DLD1 (cell line): ENCODE data around the gene ERICH6B.
"Not testable (repeated sequence)": the region's sequence is repeated elsewhere in the genome, so short reads cannot be mapped to it uniquely, and the experiment has no call there.

ENCODE experiments used
- in situ Hi-C: cut with HindIII; loops from 2 replicates; pipeline ENCODE4 v1.10.0; 2017; ENCODE audit warnings: low sequenced_read_pairs

The ERICH6B gene

DNA sequence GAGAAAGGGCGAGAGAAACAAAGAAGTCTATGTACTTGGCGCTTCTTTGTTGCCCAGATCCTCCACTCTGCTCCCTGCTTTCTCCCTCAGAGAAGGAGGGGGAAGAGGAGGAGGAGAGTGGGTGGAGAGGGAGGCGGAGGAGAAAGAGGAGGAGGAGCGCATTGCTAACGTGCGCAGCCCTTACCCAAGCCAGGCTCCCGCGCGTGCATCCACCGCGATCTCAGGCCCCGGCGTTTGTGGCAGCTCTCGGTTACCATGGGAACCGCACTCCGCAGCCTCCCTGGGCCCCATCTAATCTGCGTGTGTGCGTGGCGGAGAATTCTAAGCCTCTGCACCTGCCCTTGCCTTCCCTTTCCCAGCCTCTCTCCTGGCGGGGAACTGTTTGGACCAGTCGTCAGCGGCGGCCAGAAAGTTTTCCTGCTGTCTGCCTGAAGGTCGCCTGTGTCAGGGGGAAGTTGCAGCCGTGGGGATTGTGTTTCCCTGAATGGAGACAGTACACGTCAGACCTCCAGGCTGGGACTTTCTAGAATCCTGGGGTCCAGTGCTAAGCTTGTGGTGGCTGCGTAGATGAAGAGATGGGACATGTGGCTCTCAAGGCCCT lies at the start of gene ERICH6B:
Gene ERICH6B, minus strand, starts transcription at position 239 of the 601 bp plus-strand sequence. CDS start 18,734 bp downstream, outside the sequence.
- in situ Hi-C loops, result no loop called here

DNA sequence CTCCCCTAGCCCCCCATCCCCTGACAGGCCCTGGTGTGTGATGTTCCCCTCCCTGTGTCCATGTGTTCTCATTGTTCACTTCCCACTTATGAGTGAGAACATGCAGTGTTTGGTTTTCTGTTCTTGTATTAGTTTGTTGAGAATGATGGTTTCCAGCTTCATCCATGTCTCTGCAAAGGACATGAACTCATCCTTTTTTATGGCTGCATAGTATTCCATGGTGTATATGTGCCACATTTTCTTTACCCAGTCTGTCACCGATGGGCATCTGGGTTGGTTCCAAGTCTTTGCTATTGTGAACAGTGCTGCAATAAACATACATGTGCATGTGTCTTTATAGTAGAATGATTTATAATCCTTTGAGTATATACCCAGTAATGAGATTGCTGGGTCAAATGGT lies 47.4 kb upstream of the ERICH6B start:
- in situ Hi-C loops, result not testable (repeated sequence)

DNA sequence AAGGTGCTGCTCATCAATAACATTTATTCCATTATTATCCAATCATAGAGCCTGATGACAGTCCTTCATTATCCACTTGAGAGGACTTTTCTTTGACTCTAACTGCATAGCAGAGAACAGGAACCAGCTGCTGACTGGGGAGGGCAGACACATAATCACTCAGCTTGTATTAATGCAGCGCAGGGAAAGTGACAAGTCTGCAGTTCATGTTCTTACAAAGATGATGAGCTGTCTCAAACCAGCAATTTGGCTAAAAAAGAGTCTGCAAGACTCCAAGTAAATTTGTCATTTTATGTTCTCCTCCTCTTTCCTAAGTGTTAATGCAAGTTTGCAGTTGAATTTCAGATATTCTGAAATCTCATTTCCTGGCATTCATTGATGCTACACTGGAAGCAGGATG lies 46.6 kb upstream of the ERICH6B start:
- in situ Hi-C loops, result no loop called here

- in situ Hi-C loops, result not testable (repeated sequence)
Measured at GRCh38 chr13:45660458-45660857, 44.9 kb upstream of the ERICH6B start.

GRCh38 chr13:45659536-45659935 lies 44.0 kb upstream of the ERICH6B start:
- in situ Hi-C loops, result no loop called here

- in situ Hi-C loops, result no loop called here
Measured at GRCh38 chr13:45658586-45659235, 43.2 kb upstream of the ERICH6B start.

- in situ Hi-C loops, result no loop called here
Measured at GRCh38 chr13:45654633-45655349, 39.3 kb upstream of the ERICH6B start.

- in situ Hi-C loops, result not testable (repeated sequence)
Measured at GRCh38 chr13:45645263-45645662, 29.7 kb upstream of the ERICH6B start.

- in situ Hi-C loops, result not testable (repeated sequence)
Measured at GRCh38 chr13:45642159-45642558, 26.6 kb upstream of the ERICH6B start.

DNA sequence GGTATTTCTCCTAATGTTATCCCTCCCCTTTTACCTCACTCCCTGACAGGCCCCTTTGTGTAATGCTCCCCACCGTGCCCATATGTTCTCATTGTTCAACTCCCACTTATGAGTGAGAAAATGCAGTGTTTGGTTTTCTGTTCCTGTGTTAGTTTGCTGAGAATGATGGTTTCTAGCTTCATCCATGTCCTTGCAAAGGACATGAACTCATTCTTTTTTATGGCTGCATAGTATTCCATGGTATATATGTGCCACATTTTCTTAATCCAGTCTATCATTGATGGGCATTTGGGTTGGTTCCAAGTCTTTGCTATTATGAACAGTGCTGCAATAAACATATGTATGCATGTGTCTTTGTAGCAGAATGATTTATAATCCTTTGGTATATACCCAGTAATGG lies 19.8 kb upstream of the ERICH6B start:
- in situ Hi-C loops, result not testable (repeated sequence)

DNA sequence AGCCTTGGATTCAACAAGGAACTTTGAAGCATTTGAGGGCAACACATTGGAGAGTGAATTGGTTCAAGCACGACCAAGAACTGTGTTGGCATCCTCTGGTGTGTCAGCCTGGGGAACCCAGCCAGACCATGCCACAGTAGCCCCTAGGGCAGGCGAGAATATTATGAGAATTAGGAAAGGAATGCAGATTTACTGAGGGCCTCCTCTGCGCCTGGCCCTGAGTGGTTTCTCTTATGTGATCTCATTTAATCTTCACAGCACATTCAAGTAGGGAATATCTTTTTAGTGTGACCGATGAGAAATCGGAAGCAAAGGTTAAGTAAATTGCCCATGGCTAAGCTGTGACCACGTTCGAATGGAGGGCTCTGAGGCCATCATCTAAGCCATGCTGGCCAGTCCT lies 15.3 kb upstream of the ERICH6B start:
- in situ Hi-C loops, result no loop called here

GRCh38 chr13:45629940-45630339 lies 14.4 kb upstream of the ERICH6B start:
- in situ Hi-C loops, result no loop called here

DNA sequence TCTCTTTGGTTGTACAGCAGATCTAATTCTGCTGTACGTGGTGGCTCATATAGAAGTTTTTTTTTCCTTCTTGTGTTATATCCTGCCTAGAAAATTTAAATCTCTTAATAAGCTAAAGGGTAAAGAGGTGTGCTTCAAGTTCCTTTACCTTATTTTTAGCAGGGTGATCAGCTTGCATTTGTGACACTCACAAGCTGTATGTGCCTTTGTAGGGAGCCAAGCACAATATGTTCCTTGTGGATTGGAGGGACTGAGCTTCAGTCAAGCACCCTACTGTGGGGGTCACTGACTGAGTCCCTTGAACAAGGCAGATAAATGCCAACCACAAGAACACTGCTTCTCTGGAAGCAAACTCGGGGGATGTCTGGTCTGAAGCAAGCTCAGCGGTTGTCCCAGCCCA lies 12.6 kb upstream of the ERICH6B start:
- in situ Hi-C loops, result no loop called here

GRCh38 chr13:45627656-45628055 lies 12.1 kb upstream of the ERICH6B start:
- in situ Hi-C loops, result no loop called here

DNA sequence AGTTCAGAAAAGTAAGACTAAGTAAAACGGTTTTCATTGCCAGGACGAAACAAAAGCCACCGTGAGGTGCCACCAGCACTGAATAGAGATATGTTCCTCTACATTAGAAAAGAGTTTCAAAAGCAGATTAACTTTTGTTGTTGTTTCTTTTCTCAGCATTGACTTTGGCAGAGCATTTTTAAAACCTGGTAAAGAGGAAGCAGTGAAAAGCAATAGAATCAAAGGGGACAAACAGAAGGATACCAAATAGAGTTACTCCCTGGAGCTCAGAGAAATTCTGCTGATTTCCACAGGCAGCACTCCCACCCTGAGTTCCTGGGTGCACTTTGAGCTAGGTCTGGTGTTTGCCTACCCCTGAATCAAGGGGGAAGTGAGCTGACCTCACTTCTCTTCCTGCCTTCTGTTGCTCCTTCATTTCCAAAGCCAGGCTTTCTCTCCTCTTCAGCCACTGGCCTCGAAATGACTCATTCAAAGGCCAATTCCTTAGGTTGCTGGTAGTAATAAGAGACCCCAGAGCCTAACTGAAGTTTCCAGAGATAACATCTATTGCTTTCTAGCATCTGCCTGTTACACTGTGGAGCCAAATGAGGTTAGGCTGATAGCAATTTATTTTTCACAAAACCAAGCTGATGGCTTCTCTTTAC lies 11.3 kb upstream of the ERICH6B start:
- in situ Hi-C loops, result no loop called here

DNA sequence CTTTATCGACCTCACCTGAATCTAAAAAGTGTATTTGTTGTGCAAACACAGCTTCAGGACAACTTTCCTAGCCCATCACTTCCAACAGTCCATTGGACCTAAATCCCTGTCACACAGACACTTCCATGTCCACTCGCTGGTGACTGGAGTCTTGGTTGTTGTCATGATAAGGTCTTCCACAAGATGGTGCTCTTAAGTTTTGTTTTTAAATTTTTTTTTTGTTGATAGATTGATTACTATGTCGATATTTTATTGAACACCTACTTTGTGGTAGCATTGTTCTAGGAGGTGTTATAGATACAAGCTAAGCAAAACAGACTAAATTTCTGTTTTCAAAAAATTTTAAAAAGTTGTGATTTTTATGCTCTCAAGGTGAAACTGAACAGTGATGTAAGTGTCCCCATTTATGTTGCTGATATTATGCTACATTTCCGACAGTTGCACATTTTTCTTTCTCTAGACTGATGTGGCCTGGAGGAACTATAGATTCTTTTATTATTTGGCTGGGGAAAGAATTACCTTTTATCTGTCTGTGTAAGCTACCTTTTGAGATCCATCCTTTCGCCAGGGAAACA lies 8.1 kb upstream of the ERICH6B start:
- in situ Hi-C loops, result no loop called here

DNA sequence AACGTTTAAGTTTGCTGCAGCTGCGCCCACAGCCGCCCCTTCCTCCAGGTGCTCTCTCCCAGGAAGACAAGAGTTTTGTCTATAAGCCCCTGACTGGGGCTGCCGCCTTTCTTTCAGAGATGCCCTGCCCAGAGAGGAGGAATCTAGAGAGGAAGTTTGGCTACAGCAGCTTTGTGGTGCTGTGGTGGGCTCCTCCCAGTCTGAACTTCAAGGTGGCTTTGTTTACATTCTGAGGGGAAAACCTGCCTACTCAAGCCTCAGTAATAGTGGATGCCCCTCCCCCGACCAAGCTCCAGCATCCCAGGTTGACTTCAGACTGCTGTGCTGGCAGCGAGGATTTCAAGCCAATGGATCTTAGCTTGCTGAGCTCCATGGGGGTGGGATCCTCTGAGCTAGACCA lies 6.4 kb upstream of the ERICH6B start:
- in situ Hi-C loops, result no loop called here

DNA sequence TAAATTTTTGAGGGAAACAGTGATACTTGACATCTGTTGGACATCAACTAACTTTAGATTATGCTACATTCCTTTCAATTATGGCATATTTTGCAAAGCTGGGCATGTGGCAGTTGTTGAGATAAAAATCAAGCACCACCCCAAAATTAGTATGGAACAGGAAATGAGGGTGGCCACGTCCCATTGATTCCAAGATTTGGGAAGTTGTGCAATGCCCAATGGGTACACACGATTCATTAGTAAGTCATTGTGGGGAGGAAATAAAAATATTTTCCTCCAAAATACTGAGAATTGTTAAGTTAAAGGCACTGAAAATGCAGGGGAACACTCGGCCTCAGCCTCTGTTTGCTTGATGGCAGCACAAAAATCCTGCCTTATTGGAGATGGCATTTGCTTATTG lies 7.6 kb downstream of the ERICH6B start:
- in situ Hi-C loops, result no loop called here

DNA sequence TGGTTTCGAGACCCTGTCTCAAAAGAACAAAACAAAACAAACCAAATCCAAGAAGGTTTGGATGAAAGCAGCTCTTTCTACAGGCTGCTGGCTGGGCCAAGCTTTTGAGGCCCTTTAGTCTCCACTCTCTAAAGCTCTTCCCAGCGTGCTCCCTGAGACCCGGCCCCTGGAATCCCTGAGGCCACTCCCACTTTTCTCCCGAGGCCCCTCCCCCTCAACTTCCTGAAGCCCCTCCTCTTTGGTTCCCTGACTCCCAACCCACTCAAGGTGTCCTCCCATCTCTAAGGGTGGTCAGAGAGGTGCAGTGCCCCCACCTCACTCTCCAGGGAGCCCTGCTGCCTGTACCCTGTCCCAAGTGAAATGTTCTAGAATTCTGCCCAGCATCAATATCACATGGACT lies 10.6 kb downstream of the ERICH6B start:
- in situ Hi-C loops, result no loop called here

GRCh38 chr13:45603338-45603737 lies 12.2 kb downstream of the ERICH6B start:
- in situ Hi-C loops, result no loop called here
